ENCODE data around the gene LRRC37B.
"Not testable (repeated sequence)": the region's sequence is repeated elsewhere in the genome, so short reads cannot be mapped to it uniquely, and the experiment has no call there.

GRCh38 chr17:32071961-32072360, 64.8 kb downstream of the LRRC37B start:
- not testable (repeated sequence) for TF ChIP-seq CTCF, POLR2A (IDR thresholded peaks at IDR 0.05)
